ENCODE results near the gene DHX29.

- TF ChIP-seq CTCF (IDR thresholded peaks at IDR 0.05) (no peak), POLR2AphosphoS5 (IDR thresholded peaks at IDR 0.05) (no peak), POLR2A (IDR thresholded peaks at IDR 0.05) (no peak)
Observed at GRCh38 chr5:55225346-55225745, 82.1 kb downstream of the DHX29 start.
